HepG2 (cell line): ENCODE data around the gene CD24. TPM values are rescaled to one million over a fixed set of nuclear protein-coding genes. Genes with fewer than 3 reads are reported as not detected.
A peak's percentile ranks its signal among the peaks of the same experiment; 100 is the strongest.

ENCODE experiments used
- BCL6 ChIP-seq: IDR thresholded peaks from 2 replicates; pipeline ENCODE4 v1.6.1; 2016; ENCODE audit warnings: missing genetic modification reagents, missing compliant biosample characterization
- CCAR2 ChIP-seq: fragments of 200-400 bp; formaldehyde crosslinking; optimal IDR thresholded peaks from 2 replicates; pipeline ENCODE3; 2018; ENCODE audit warnings: low read depth, mild to moderate bottlenecking, low read length, moderate library complexity
- ETV5 ChIP-seq: IDR thresholded peaks from 2 replicates; pipeline ENCODE4 v1.6.1; 2018; ENCODE audit warnings: missing biosample characterization, missing genetic modification reagents, inconsistent platforms, borderline replicate concordance
- HIVEP1 ChIP-seq: sonication (generic); formaldehyde crosslinking; IDR thresholded peaks from 2 replicates; pipeline ENCODE4 v1.4.0; 2020; ENCODE audit warnings: mild to moderate bottlenecking, missing genetic modification reagents
- MEF2D ChIP-seq: sonication (generic); formaldehyde crosslinking; IDR thresholded peaks from 2 replicates; pipeline ENCODE4 v1.5.1; 2020; ENCODE audit warnings: mild to moderate bottlenecking, missing genetic modification reagents
- NFE2L1 ChIP-seq: sonication (generic); formaldehyde crosslinking; IDR thresholded peaks from 2 replicates; pipeline ENCODE4 v1.4.0; 2020; ENCODE audit warnings: missing genetic modification reagents, mild to moderate bottlenecking, borderline replicate concordance
- PHF20 ChIP-seq: sonication (generic); formaldehyde crosslinking; IDR thresholded peaks from 2 replicates; pipeline ENCODE4 v1.5.0; 2020; ENCODE audit warnings: mild to moderate bottlenecking, missing genetic modification reagents
- SUZ12 ChIP-seq: fragments of 150-350 bp; IDR thresholded peaks from 2 replicates; pipeline ENCODE4 v1.6.1; 2014; ENCODE audit warnings: low read depth, low read length
- TBX2 ChIP-seq: sonication (generic); formaldehyde crosslinking; IDR thresholded peaks from 2 replicates; pipeline ENCODE4 v1.5.0; 2020; ENCODE audit warnings: missing genetic modification reagents, mild to moderate bottlenecking, borderline replicate concordance
- ZBTB8A ChIP-seq: sonication (generic); formaldehyde crosslinking; IDR thresholded peaks from 2 replicates; pipeline ENCODE4 v1.4.0; 2020; ENCODE audit warnings: mild to moderate bottlenecking, low read depth, missing genetic modification reagents, borderline replicate concordance
- ZNF33B ChIP-seq: sonication (generic); formaldehyde crosslinking; IDR thresholded peaks from 2 replicates; pipeline ENCODE4 v1.5.1; 2020; ENCODE audit warnings: mild to moderate bottlenecking, missing genetic modification reagents
- ZNF564 ChIP-seq: sonication (generic); formaldehyde crosslinking; IDR thresholded peaks from 2 replicates; pipeline ENCODE4 v1.8.1; 2023; ENCODE audit warnings: mild to moderate bottlenecking, missing genetic modification reagents
- ZNF614 ChIP-seq: IDR thresholded peaks from 2 replicates; pipeline ENCODE4 v1.6.1; 2018; ENCODE audit warnings: missing biosample characterization, missing genetic modification reagents, inconsistent platforms, borderline replicate concordance
- ZZZ3 ChIP-seq: sonication (generic); formaldehyde crosslinking; IDR thresholded peaks from 2 replicates; pipeline ENCODE4 v1.4.0; 2020; ENCODE audit warnings: missing genetic modification reagents, mild to moderate bottlenecking, borderline replicate concordance
- polyA plus RNA-seq, 8 experiments: library from polyadenylated mRNA; depleted of rRNA in 3 of 8; stranded (reverse) in 7 of 8; unstranded in 1 of 8; fragments of >200 nt; fragmentation: Illumina TruSeq in 4 of 8; extraction: Trizol in 4 of 8; gene quantifications; 2 replicates each; pipeline versions ENCODE4 v1.2.1 to v1.2.3, GENCODE V29; 2011 to 2016; ENCODE audit warnings: low read depth in 4 of 8, missing spikeins in 1 of 8, mixed read lengths in 1 of 8; ENCODE audit not compliant: insufficient read depth in 1 of 8
- total RNA-seq, 5 experiments: library from RNA; depleted of rRNA; stranded (reverse); fragments of >200 nt; fragmentation: Illumina TruSeq; extraction: Trizol; gene quantifications; 2 replicates each; pipeline ENCODE4 v1.2.3, GENCODE V29; 2016; ENCODE audit warnings: low read depth in 1 of 5
- TF ChIP-seq, protein P1 (sequence below): IDR thresholded peaks from 2 replicates; pipeline ENCODE4 v1.6.1; 2016; ENCODE audit warnings: low read depth
- TF ChIP-seq, protein P2 (sequence below): sonication (generic); formaldehyde crosslinking; IDR thresholded peaks from 2 replicates; pipeline ENCODE4 v1.9.0; 2021; ENCODE audit warnings: missing genetic modification reagents, borderline replicate concordance
- TF ChIP-seq, protein P3 (sequence below): sonication (generic); formaldehyde crosslinking; IDR thresholded peaks from 2 replicates; pipeline ENCODE4 v1.4.0; 2020; ENCODE audit warnings: mild to moderate bottlenecking, missing genetic modification reagents
- TF ChIP-seq, protein P4 (sequence below): IDR thresholded peaks from 2 replicates; pipeline ENCODE4 v1.6.1; 2012; ENCODE audit warnings: low read length, improper control_type of control experiment
- TF ChIP-seq, protein P5 (sequence below): sonication (generic); formaldehyde crosslinking; IDR thresholded peaks from 2 replicates; pipeline ENCODE4 v1.4.0; 2020; ENCODE audit warnings: missing genetic modification reagents; ENCODE audit errors: not compliant biosample characterization

Gene CD24
- total and polyA plus RNA-seq, 2 of the 13 experiments (the other 11 are each of a cell fraction or from before 2014, with no cell fraction given): 11.3 to 30.5 TPM

DNA sequence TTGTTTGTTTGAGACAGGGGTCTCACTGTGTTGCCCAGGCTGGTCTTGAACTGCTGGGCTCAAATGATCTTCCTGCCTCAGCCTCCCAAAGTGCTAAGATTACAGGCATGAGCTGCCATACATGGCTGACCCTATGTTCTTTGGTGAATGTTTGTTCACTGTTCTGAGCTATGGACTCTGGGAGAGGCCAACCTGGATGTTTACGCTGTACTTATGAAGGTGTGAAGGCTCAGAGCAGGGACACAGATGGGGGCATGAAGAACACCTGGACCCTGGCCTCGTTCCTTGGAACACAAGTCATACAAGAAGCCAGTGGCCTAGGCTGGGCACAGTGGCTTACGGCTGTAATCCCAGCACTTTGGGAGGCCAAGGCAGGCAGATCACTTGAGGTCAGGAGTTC lies 21.1 kb upstream of the CD24 start (continued):
- TF ChIP-seq HIVEP1 (no peak), SUZ12 (no peak), BCL6 (CRISPR knock-in tag) (no peak), ETV5 (CRISPR knock-in tag) (no peak), CCAR2 (no peak), ZBTB8A (no peak), ZZZ3 (CRISPR knock-in tag) (no peak), ZNF614 (CRISPR knock-in tag) (no peak), ZNF33B (CRISPR knock-in tag) (no peak), PHF20 (CRISPR knock-in tag) (no peak), NFE2L1 (CRISPR knock-in tag) (no peak), MEF2D (CRISPR knock-in tag) (peak; percentile 54; the same call in 1 of the 2 replicates), ZNF564 (CRISPR knock-in tag) (no peak), TBX2 (peak; percentile 90)
- TF ChIP-seq, protein P1, sequence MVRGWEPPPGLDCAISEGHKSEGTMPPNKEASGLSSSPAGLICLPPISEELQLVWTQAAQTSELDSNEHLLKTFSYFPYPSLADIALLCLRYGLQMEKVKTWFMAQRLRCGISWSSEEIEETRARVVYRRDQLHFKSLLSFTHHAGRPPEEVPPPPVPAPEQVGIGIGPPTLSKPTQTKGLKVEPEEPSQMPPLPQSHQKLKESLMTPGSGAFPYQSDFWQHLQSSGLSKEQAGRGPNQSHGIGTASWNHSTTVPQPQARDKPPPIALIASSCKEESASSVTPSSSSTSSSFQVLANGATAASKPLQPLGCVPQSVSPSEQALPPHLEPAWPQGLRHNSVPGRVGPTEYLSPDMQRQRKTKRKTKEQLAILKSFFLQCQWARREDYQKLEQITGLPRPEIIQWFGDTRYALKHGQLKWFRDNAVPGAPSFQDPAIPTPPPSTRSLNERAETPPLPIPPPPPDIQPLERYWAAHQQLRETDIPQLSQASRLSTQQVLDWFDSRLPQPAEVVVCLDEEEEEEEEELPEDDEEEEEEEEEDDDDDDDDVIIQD (CRISPR knock-in tag): 0 out of 2 replicates have a peak, but pooled peaks have one; percentile 25
- TF ChIP-seq, protein P2, sequence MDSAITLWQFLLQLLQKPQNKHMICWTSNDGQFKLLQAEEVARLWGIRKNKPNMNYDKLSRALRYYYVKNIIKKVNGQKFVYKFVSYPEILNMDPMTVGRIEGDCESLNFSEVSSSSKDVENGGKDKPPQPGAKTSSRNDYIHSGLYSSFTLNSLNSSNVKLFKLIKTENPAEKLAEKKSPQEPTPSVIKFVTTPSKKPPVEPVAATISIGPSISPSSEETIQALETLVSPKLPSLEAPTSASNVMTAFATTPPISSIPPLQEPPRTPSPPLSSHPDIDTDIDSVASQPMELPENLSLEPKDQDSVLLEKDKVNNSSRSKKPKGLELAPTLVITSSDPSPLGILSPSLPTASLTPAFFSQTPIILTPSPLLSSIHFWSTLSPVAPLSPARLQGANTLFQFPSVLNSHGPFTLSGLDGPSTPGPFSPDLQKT (CRISPR knock-in tag): no peak
- TF ChIP-seq, protein P3, sequence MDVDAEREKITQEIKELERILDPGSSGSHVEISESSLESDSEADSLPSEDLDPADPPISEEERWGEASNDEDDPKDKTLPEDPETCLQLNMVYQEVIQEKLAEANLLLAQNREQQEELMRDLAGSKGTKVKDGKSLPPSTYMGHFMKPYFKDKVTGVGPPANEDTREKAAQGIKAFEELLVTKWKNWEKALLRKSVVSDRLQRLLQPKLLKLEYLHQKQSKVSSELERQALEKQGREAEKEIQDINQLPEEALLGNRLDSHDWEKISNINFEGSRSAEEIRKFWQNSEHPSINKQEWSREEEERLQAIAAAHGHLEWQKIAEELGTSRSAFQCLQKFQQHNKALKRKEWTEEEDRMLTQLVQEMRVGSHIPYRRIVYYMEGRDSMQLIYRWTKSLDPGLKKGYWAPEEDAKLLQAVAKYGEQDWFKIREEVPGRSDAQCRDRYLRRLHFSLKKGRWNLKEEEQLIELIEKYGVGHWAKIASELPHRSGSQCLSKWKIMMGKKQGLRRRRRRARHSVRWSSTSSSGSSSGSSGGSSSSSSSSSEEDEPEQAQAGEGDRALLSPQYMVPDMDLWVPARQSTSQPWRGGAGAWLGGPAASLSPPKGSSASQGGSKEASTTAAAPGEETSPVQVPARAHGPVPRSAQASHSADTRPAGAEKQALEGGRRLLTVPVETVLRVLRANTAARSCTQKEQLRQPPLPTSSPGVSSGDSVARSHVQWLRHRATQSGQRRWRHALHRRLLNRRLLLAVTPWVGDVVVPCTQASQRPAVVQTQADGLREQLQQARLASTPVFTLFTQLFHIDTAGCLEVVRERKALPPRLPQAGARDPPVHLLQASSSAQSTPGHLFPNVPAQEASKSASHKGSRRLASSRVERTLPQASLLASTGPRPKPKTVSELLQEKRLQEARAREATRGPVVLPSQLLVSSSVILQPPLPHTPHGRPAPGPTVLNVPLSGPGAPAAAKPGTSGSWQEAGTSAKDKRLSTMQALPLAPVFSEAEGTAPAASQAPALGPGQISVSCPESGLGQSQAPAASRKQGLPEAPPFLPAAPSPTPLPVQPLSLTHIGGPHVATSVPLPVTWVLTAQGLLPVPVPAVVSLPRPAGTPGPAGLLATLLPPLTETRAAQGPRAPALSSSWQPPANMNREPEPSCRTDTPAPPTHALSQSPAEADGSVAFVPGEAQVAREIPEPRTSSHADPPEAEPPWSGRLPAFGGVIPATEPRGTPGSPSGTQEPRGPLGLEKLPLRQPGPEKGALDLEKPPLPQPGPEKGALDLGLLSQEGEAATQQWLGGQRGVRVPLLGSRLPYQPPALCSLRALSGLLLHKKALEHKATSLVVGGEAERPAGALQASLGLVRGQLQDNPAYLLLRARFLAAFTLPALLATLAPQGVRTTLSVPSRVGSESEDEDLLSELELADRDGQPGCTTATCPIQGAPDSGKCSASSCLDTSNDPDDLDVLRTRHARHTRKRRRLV (CRISPR knock-in tag): no peak
- TF ChIP-seq, protein P4, sequence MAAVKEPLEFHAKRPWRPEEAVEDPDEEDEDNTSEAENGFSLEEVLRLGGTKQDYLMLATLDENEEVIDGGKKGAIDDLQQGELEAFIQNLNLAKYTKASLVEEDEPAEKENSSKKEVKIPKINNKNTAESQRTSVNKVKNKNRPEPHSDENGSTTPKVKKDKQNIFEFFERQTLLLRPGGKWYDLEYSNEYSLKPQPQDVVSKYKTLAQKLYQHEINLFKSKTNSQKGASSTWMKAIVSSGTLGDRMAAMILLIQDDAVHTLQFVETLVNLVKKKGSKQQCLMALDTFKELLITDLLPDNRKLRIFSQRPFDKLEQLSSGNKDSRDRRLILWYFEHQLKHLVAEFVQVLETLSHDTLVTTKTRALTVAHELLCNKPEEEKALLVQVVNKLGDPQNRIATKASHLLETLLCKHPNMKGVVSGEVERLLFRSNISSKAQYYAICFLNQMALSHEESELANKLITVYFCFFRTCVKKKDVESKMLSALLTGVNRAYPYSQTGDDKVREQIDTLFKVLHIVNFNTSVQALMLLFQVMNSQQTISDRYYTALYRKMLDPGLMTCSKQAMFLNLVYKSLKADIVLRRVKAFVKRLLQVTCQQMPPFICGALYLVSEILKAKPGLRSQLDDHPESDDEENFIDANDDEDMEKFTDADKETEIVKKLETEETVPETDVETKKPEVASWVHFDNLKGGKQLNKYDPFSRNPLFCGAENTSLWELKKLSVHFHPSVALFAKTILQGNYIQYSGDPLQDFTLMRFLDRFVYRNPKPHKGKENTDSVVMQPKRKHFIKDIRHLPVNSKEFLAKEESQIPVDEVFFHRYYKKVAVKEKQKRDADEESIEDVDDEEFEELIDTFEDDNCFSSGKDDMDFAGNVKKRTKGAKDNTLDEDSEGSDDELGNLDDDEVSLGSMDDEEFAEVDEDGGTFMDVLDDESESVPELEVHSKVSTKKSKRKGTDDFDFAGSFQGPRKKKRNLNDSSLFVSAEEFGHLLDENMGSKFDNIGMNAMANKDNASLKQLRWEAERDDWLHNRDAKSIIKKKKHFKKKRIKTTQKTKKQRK: no peak
- TF ChIP-seq, protein P5, sequence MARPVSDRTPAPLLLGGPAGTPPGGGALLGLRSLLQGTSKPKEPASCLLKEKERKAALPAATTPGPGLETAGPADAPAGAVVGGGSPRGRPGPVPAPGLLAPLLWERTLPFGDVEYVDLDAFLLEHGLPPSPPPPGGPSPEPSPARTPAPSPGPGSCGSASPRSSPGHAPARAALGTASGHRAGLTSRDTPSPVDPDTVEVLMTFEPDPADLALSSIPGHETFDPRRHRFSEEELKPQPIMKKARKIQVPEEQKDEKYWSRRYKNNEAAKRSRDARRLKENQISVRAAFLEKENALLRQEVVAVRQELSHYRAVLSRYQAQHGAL (CRISPR knock-in tag): no peak
